Left lung (tissue), 10 donors: ENCODE results near the gene ANGPTL2. TPM values are rescaled to one million over a fixed set of nuclear protein-coding genes. Genes with fewer than 3 reads are reported as not detected.

ENCODE experiments used
- ATAC-seq: fragments of 200-7000 bp; cut with Tn5 transposase; one replicate; pipeline ENCODE4 v1.9.1; 2020; ENCODE audit warnings: moderate library complexity
- DNase-seq, 4 donors: peaks; one replicate each; pipeline ENCODE4 v3.0.0-alpha.2; 2013 to 2020
- H3K27ac ChIP-seq, 2 donors: fragments of 200-600 bp; sonication (generic) in 1 of 2; one replicate each; pipeline versions ENCODE4 v1.5.0 to v1.8.0; 2020 to 2021
- H3K27me3 ChIP-seq, 2 donors: fragments of 200-600 bp; sonication (generic) in 1 of 2; one replicate each; pipeline versions ENCODE4 v1.5.0 to v1.8.0; 2020 to 2021
- H3K36me3 ChIP-seq, 2 donors: fragments of 200-600 bp; sonication (generic) in 1 of 2; one replicate each; pipeline versions ENCODE4 v1.5.0 to v1.8.0; 2020 to 2021
- H3K4me1 ChIP-seq, 2 donors: fragments of 200-600 bp; one replicate each; pipeline ENCODE4 v1.8.0; 2021
- H3K4me3 ChIP-seq, 2 donors: fragments of 200-600 bp; sonication (generic) in 1 of 2; one replicate each; pipeline versions ENCODE4 v1.5.0 to v1.8.0; 2020 to 2021; ENCODE audit warnings: mild to moderate bottlenecking in 1 of 2
- H3K9me3 ChIP-seq, 2 donors: fragments of 200-600 bp; sonication (generic) in 1 of 2; one replicate each; pipeline versions ENCODE4 v1.5.0 to v1.8.0; 2020 to 2021
- CTCF ChIP-seq, 2 donors: fragments of 200-600 bp; sonication (generic) in 1 of 2; IDR thresholded peaks; one replicate each; pipeline versions ENCODE4 v1.5.0 to v1.8.0; 2021; ENCODE audit warnings: antibody characterized with exemption in 2 of 2
- intact Hi-C, 2 donors: fragments of 100-400 bp; cut with DNase I; formaldehyde crosslinking; loops; one replicate each; pipeline versions ENCODE4 v1.11.2 to v1.14.2; 2022
- polyA plus RNA-seq, 6 donors: library from polyadenylated mRNA; unstranded; fragments of 120-200 nt; gene quantifications; one replicate each; pipeline ENCODE4 v1.2.1, GENCODE V29; 2013; ENCODE audit not compliant: insufficient read length in 6 of 6
- total RNA-seq, 2 donors: library from RNA; stranded (reverse); fragmentation: NEBNext Ultra II Directional; extraction: Animal tissue kit (Norgen Biotek cat#: 25700); gene quantifications; one replicate each; pipeline ENCODE4 v1.2.1, GENCODE V29; 2021
- donor health status: DM: no; HTN: yes; CAD: no.
- donor health status: DM: no; HTN: no; CAD: no.

ANGPTL2 gene
- total and polyA plus RNA-seq, 8 donors: 22.7 to 34.7 (median 30.1) TPM

GRCh38 chr9:127123064-127123890, 842 bp upstream of the ANGPTL2 start:
- H3K4me1 ChIP-seq: peaks cover 9 to 26% of the 10 kb centered on the region in 2 donors
- no peak for TF ChIP-seq CTCF (IDR thresholded peaks at IDR 0.05)
- intact Hi-C loops: no loop called here
- peak overlapping the region; percentile 35 to 48 for H3K4me3 ChIP-seq
- DNase-seq (peak in 1 of 4 donors; percentile 41), ATAC-seq (no peak)
- no peaks in the 10 kb centered on the region for H3K36me3 ChIP-seq
- no peaks in the 10 kb centered on the region for H3K9me3 ChIP-seq
- peak overlapping the region; percentile 73 to 81 for H3K27ac ChIP-seq
- H3K27me3 ChIP-seq: peaks cover 0 to 28% of the 10 kb centered on the region in 2 donors

- H3K4me3 ChIP-seq: peak overlapping the region; percentile 35 to 48
- DNase-seq: peak in 2 of 4 donors; percentile 35 to 39
- no peaks in the 10 kb centered on the region for H3K9me3 ChIP-seq
- peak overlapping the region; percentile 73 to 81 for H3K27ac ChIP-seq
- intact Hi-C loops: no loop called here
- no peaks in the 10 kb centered on the region for H3K36me3 ChIP-seq
- ATAC-seq: peak; percentile 38
- H3K4me1 ChIP-seq: peaks cover 8 to 26% of the 10 kb centered on the region in 2 donors
- peaks cover 0 to 28% of the 10 kb centered on the region in 2 donors for H3K27me3 ChIP-seq
- TF ChIP-seq CTCF (IDR thresholded peaks at IDR 0.05): no peak
These were observed 733 bp downstream of the ANGPTL2 start for GRCh38 chr9:127121628-127122175.

- TF ChIP-seq CTCF (IDR thresholded peaks at IDR 0.05): no peak
- no peak for ATAC-seq
These were observed 3.1 kb downstream of the ANGPTL2 start for GRCh38 chr9:127119320-127119709.

GRCh38 chr9:127118597-127119319, 3.7 kb downstream of the ANGPTL2 start:
- intact Hi-C loops: no loop called here

More at GRCh38 chr9:127119320-127119709, 3.1 kb downstream of the ANGPTL2 start:
- peaks cover 0 to 28% of the 10 kb centered on the region in 2 donors for H3K27me3 ChIP-seq
- H3K27ac ChIP-seq: no peak overlapping the region
- H3K4me3 ChIP-seq: no peak overlapping the region
- no peaks in the 10 kb centered on the region for H3K36me3 ChIP-seq
- intact Hi-C loops: no loop called here
- DNase-seq: no peak
- no peaks in the 10 kb centered on the region for H3K9me3 ChIP-seq
- H3K4me1 ChIP-seq: peaks cover 11 to 26% of the 10 kb centered on the region in 2 donors

More at GRCh38 chr9:127118597-127119319, 3.7 kb downstream of the ANGPTL2 start:
- no peak overlapping the region for H3K4me3 ChIP-seq
- no peak for TF ChIP-seq CTCF (IDR thresholded peaks at IDR 0.05)
- H3K27me3 ChIP-seq: peaks cover 0 to 28% of the 10 kb centered on the region in 2 donors
- H3K36me3 ChIP-seq: no peaks in the 10 kb centered on the region
- ATAC-seq: no peak
- no peak overlapping the region for H3K27ac ChIP-seq
- H3K9me3 ChIP-seq: no peaks in the 10 kb centered on the region
- peaks cover 11 to 26% of the 10 kb centered on the region in 2 donors for H3K4me1 ChIP-seq
- no peak for DNase-seq
